Cardiac muscle cell (in vitro differentiated cells and primary cell): ENCODE measurements around the gene C10orf143. TPM values are rescaled to one million over a fixed set of nuclear protein-coding genes. Genes with fewer than 3 reads are reported as not detected.

ENCODE experiments used
- DNase-seq, 2 donors: peaks; one replicate each; pipeline versions ENCODE4 v3.0.0 to v3.0.0-alpha.2; 2010 to 2017; ENCODE audit warnings: low read depth in 1 of 2, low spot score in 1 of 2
- H3K27ac ChIP-seq: fragments of 200-600 bp; sonication (generic); 2 replicates; pipeline ENCODE4 v1.5.1; 2016
- H3K27me3 ChIP-seq: fragments of 200-600 bp; sonication (generic); 2 replicates; pipeline ENCODE4 v1.6.0; 2016; ENCODE audit warnings: control low read depth
- H3K36me3 ChIP-seq: fragments of 200-600 bp; sonication (generic); 2 replicates; pipeline ENCODE4 v1.5.1; 2016; ENCODE audit warnings: control low read depth
- H3K4me1 ChIP-seq: fragments of 200-600 bp; sonication (generic); 2 replicates; pipeline ENCODE4 v1.8.1; 2017; ENCODE audit warnings: low read depth, mild to moderate bottlenecking, mixed run types
- H3K4me3 ChIP-seq: fragments of 200-600 bp; sonication (generic); 2 replicates; pipeline ENCODE4 v1.5.1; 2016; ENCODE audit warnings: mild to moderate bottlenecking
- H3K9me3 ChIP-seq: fragments of 200-600 bp; sonication (generic); 2 replicates; pipeline ENCODE4 v1.5.1; 2017; ENCODE audit warnings: low read depth, mild to moderate bottlenecking, control low read depth
- polyA plus RNA-seq: library from polyadenylated mRNA; unstranded; fragments of >200 nt; fragmentation: Nextera tagmentation; extraction: Ambion mirVana; gene quantifications from 2 replicates; pipeline ENCODE4 v1.2.1, GENCODE V29; 2016
- total RNA-seq: library from RNA; depleted of rRNA; stranded (reverse); fragments of >200 nt; gene quantifications from 2 replicates; pipeline ENCODE4 v1.2.3, GENCODE V29; 2016
- TF ChIP-seq, protein P1 (sequence below): IDR thresholded peaks from 2 replicates; pipeline ENCODE4 v1.5.1; 2012; ENCODE audit warnings: low read depth, mild to moderate bottlenecking, low read length

Gene C10orf143
- total and polyA plus RNA-seq, 2 experiments from 2014 or later, result 1.1 to 5.7 TPM

DNA sequence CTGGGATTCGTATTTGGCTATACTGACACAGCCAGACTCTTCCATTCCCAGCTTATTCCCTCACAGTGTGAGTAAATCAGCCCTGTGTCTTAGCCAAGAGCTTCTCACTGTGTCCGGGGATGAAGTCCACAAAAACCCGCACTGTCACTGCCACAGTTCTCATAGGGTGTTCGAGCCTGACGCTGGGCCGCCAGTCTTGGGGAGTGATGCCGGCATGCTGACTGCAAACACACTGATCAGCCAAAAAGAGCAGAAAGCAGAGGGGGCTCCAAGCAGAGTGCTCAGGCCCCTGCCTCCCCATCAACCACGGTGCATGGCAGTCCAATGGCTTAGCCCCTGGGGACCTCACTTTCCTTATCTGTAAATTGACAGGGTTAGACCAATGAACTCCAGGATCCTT is 36.7 kb downstream of the C10orf143 start:
- Histone ChIP-seq H3K27ac (no peak overlapping the region), H3K36me3 (no peaks in the 10 kb centered on the region), H3K4me1 (no peaks in the 10 kb centered on the region), H3K4me3 (no peak overlapping the region), H3K9me3 (no peaks in the 10 kb centered on the region), H3K27me3 (no peaks in the 10 kb centered on the region)
- DNase-seq, result no peak
- TF ChIP-seq, protein P1, sequence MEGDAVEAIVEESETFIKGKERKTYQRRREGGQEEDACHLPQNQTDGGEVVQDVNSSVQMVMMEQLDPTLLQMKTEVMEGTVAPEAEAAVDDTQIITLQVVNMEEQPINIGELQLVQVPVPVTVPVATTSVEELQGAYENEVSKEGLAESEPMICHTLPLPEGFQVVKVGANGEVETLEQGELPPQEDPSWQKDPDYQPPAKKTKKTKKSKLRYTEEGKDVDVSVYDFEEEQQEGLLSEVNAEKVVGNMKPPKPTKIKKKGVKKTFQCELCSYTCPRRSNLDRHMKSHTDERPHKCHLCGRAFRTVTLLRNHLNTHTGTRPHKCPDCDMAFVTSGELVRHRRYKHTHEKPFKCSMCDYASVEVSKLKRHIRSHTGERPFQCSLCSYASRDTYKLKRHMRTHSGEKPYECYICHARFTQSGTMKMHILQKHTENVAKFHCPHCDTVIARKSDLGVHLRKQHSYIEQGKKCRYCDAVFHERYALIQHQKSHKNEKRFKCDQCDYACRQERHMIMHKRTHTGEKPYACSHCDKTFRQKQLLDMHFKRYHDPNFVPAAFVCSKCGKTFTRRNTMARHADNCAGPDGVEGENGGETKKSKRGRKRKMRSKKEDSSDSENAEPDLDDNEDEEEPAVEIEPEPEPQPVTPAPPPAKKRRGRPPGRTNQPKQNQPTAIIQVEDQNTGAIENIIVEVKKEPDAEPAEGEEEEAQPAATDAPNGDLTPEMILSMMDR, result no peak

DNA sequence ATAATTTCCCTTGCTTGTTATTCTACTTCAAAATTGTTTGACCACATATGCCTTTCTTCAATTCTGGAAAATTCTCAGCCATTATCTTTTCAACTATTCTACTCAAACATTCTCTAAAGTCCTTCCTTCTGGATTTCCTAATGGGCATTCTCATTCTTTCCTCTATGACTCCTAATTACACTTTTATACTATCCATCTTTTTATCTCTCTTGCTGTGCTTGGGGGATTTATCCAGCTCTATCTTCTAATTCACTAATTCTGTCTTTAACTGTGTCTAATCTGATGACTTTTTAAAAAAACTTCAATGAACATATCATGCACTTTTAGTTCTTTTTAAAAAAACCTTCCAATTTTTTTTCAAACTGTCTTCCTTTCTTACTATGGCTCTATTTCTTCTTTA is 38.4 kb downstream of the C10orf143 start:
- Histone ChIP-seq H3K4me3 (no peak overlapping the region), H3K27ac (no peak overlapping the region), H3K27me3 (no peaks in the 10 kb centered on the region), H3K9me3 (no peaks in the 10 kb centered on the region), H3K36me3 (no peaks in the 10 kb centered on the region), H3K4me1 (no peaks in the 10 kb centered on the region)
- no peak for DNase-seq
- TF ChIP-seq, protein P1, result no peak

DNA sequence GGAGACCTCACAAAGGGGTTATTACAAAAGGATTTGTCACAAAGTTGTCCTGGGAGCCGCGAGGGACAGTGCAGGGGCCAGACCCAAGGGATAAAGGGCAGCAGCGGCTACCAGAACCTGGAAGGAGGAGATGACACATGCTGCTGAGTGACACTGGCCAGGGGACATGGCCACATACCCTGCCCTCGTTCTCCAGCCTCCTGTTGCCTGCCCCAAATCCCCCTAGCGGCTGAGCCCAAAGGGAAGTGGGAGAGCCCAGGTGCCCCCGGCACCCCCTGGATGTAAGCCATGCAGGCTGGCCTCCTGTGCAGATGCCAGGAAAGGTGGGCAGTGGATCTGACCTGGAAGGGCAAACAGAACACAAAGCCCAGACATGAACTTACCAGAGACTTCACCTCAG is 42.7 kb downstream of the C10orf143 start:
- H3K4me1 ChIP-seq, result no peaks in the 10 kb centered on the region

DNA sequence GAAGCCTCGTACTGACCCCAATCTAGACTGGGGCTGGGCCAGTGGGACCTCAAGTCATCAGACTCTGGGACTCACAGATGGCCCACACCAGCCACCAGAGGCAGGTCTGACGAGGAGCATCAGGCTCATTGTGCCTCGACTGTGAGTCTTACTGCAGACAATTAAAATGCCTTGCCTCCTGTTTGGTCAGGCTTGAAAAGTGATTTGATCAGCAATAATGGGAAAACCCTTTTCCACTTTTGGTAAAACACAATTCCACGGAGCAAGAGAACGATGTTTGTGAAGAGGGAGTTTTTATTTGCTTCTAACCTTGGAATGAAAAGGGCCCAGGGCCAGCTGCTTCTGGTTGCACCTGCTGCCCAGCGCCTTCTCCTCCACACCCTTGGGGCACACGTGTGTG is 43.9 kb downstream of the C10orf143 start:
- Histone ChIP-seq H3K36me3 (no peaks in the 10 kb centered on the region), H3K27ac (no peak overlapping the region), H3K4me1 (no peaks in the 10 kb centered on the region), H3K4me3 (no peak overlapping the region), H3K27me3 (no peaks in the 10 kb centered on the region), H3K9me3 (no peaks in the 10 kb centered on the region)
- TF ChIP-seq, protein P1, result no peak
- DNase-seq, result no peak

More for the DNA sequence above, 42.7 kb downstream of the C10orf143 start:
- TF ChIP-seq, protein P1, result no peak
- H3K9me3 ChIP-seq, result no peaks in the 10 kb centered on the region
- H3K36me3 ChIP-seq, result no peaks in the 10 kb centered on the region
- DNase-seq, result no peak
- no peaks in the 10 kb centered on the region for H3K27me3 ChIP-seq
- H3K4me3 ChIP-seq, result no peak overlapping the region
- no peak overlapping the region for H3K27ac ChIP-seq

DNA sequence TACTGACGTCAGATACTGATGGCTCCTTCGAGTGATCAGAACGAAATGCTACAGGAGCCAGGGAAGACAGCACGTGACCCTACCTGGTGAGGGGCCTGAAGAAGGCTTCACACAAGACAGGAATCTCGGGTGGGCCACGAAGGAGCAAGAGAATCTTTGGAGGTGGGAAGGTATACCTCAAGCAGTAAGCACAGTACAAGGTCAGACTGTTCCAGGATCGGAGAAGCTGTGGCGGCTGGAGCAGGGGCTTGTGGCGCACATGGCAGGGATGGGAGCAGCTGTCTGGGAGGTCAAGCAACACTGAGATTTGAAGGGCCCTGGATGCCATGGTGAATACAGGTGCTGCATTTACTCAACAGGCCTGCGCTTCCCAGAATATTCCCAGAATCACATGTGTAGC is 45.4 kb downstream of the C10orf143 start:
- no peak for DNase-seq
- H3K36me3 ChIP-seq, result no peaks in the 10 kb centered on the region
- TF ChIP-seq, protein P1, result no peak
- H3K4me1 ChIP-seq, result no peaks in the 10 kb centered on the region
- H3K4me3 ChIP-seq, result no peak overlapping the region
- no peaks in the 10 kb centered on the region for H3K9me3 ChIP-seq
- H3K27ac ChIP-seq, result no peak overlapping the region
- no peaks in the 10 kb centered on the region for H3K27me3 ChIP-seq

DNA sequence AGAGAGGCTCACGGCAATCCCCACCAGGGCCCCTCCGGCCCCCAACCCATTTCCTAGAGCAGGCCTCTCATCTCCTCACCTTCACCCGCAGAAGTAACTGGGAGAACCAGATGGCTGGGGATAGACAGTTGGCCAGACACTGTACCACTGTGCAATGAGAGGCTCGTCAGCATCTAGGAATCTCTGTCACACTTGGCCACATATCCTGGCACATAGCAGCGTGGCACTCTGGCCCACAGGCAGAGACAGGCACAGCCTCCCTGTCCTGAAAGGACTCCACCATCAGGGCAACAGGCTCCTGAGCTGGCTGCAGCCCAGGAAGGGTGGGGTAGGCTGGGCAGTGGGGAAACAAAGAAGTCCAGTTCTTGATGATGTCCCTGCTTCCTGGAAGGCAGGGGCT is 45.8 kb downstream of the C10orf143 start:
- DNase-seq, result no peak
- H3K27ac ChIP-seq, result no peak overlapping the region
- H3K9me3 ChIP-seq, result no peaks in the 10 kb centered on the region
- H3K4me1 ChIP-seq, result no peaks in the 10 kb centered on the region
- no peaks in the 10 kb centered on the region for H3K36me3 ChIP-seq
- no peaks in the 10 kb centered on the region for H3K27me3 ChIP-seq
- H3K4me3 ChIP-seq, result no peak overlapping the region
- TF ChIP-seq, protein P1, result no peak
